ENCODE measurements around the gene PLA2G5.

PLA2G5 gene

GRCh38 chr1:20070357-20070756, 363 bp downstream of the PLA2G5 start:
- no peak for DNase-seq

- no peak for DNase-seq
These were observed 1.4 kb downstream of the PLA2G5 start for GRCh38 chr1:20071416-20071815.

- DNase-seq: no peak
These were observed 2.8 kb downstream of the PLA2G5 start for GRCh38 chr1:20072771-20073170.

- no peak for DNase-seq
These were observed 3.3 kb downstream of the PLA2G5 start for GRCh38 chr1:20073256-20073655.

- no peak for DNase-seq
These were observed 4.2 kb downstream of the PLA2G5 start for GRCh38 chr1:20074055-20074724.

- DNase-seq: no peak
These were observed 4.8 kb downstream of the PLA2G5 start for GRCh38 chr1:20074725-20075171.

- no peak for DNase-seq
These were observed 5.4 kb downstream of the PLA2G5 start for GRCh38 chr1:20075345-20075744.

- DNase-seq: no peak
These were observed 6.2 kb downstream of the PLA2G5 start for GRCh38 chr1:20076223-20076622.

- no peak for DNase-seq
These were observed 6.9 kb downstream of the PLA2G5 start for GRCh38 chr1:20076710-20077461.

- no peak for DNase-seq
These were observed 8.2 kb downstream of the PLA2G5 start for GRCh38 chr1:20078171-20078651.

GRCh38 chr1:20078711-20079110, 8.7 kb downstream of the PLA2G5 start:
- no peak for DNase-seq

GRCh38 chr1:20079661-20080305, 9.8 kb downstream of the PLA2G5 start:
- DNase-seq: no peak

- no peak for DNase-seq
These were observed 10.7 kb downstream of the PLA2G5 start for GRCh38 chr1:20080441-20081352.

- no peak for DNase-seq
These were observed 11.4 kb downstream of the PLA2G5 start for GRCh38 chr1:20081353-20081810.

GRCh38 chr1:20082772-20083171, 12.8 kb downstream of the PLA2G5 start:
- DNase-seq: no peak

- no peak for DNase-seq
These were observed 13.4 kb downstream of the PLA2G5 start for GRCh38 chr1:20083178-20083944.

GRCh38 chr1:20086800-20087199, 16.8 kb downstream of the PLA2G5 start:
- DNase-seq: no peak

GRCh38 chr1:20087668-20088067, 17.7 kb downstream of the PLA2G5 start:
- no peak for DNase-seq

GRCh38 chr1:20089328-20090077, 19.5 kb downstream of the PLA2G5 start:
- DNase-seq: no peak

- no peak for DNase-seq
These were observed 20.1 kb downstream of the PLA2G5 start for GRCh38 chr1:20090119-20090518.

- no peak for DNase-seq
These were observed 20.6 kb downstream of the PLA2G5 start for GRCh38 chr1:20090641-20091040.

All from DMS79 treated with DMSO at 0.1 percent for 48 hours (cell line).